ENCODE data around the gene C16orf90.

Gene C16orf90

DNA sequence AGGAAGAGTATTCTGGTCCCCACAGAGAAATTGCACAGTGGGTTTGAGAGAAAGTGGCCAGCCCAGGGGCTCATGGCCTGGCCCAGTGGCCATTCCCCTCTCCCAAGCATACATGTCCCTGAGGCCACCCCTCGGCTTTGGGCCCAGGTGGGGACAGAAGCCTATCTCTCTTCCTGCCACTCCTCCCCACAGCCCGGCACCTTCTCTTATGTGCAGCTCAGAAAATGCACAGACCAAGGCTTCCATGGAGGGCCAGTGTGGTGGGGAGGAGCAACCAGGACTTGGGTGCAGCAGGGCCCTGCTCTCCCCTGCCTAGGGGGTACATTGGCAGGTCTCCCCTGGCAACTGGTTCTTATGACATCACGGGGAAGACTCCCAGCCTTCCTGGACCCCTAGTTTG lies at the start of gene C16orf90:
Gene C16orf90, minus strand, starts transcription at position 314 of the 400 bp plus-strand sequence. Its CDS starts 68 bp downstream, at position 246.
- no peaks in the 10 kb centered on the region for H3K4me1 ChIP-seq (ENCODE audit: control insufficient read depth, insufficient read depth, low read length)

GRCh38 chr16:3542601-3543373 lies 47.5 kb upstream of the C16orf90 start:
- no peaks in the 10 kb centered on the region for H3K27me3 ChIP-seq (ENCODE audit: control insufficient read depth, insufficient read depth, low read length)
- H3K4me1 ChIP-seq (ENCODE audit: control insufficient read depth, insufficient read depth, low read length), result peaks cover 7% of the 10 kb centered on the region; the same call in 1 of the 2 replicates
- H3K9ac ChIP-seq (ENCODE audit: low read length), result no peak overlapping the region
- H3K9me3 ChIP-seq (ENCODE audit: control insufficient read depth, insufficient read depth, low read depth, low read length), result no peaks in the 10 kb centered on the region
- no peak overlapping the region for H3K27ac ChIP-seq (ENCODE audit: low read depth, low read length)
- H3K4me3 ChIP-seq (ENCODE audit: low read depth, low read length), result no peak overlapping the region
- peaks cover 12% of the 10 kb centered on the region for H3K36me3 ChIP-seq (ENCODE audit: control insufficient read depth, insufficient read depth, low read length)

More for the DNA sequence above, at the start of gene C16orf90:
- H3K27me3 ChIP-seq (ENCODE audit: control insufficient read depth, insufficient read depth, low read length), result no peaks in the 10 kb centered on the region
- H3K27ac ChIP-seq (ENCODE audit: low read depth, low read length), result no peak within 1 kb of the TSS
- no peaks in the 10 kb centered on the region for H3K9me3 ChIP-seq (ENCODE audit: control insufficient read depth, insufficient read depth, low read depth, low read length)
- H3K4me3 ChIP-seq (ENCODE audit: low read depth, low read length), result no peak within 1 kb of the TSS
- H3K36me3 ChIP-seq (ENCODE audit: control insufficient read depth, insufficient read depth, low read length), result no peaks in the 10 kb centered on the region
- no peak within 1 kb of the TSS for H3K9ac ChIP-seq (ENCODE audit: low read length)

DNA sequence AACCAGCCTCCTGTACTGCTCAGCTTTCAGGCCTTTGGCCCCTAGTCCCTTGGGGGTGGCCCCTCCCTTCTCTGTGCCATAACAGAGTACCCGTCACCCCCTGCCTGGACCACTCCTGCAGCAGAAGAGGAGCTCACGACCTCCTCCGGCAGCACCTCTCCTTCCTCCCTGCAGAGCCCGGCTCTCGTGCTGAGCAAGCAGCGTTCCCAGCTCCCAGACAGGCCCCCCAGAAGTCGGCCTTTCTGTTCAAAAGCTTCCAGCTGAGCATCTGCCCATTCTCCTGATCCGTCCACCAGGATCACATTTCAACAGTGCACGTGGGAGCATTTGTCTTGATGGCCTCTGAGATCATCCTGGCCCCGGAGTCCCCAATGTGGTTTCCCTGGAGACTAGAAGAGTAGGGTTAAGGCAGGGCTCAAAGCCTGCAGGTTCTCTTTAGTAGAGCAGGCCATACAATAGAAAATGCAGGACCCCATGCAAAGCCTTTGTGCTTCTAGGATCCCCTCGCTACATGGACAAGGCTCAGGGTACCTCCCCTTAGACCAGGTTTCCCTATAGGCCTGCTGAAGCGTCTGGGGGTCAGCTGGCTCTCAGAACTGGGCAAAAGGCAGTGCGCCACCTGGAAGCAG lies 46.4 kb upstream of the C16orf90 start:
- Histone ChIP-seq H3K4me3 (ENCODE audit: low read depth, low read length) (no peak overlapping the region), H3K9ac (ENCODE audit: low read length) (no peak overlapping the region), H3K4me1 (ENCODE audit: control insufficient read depth, insufficient read depth, low read length) (peaks cover 7% of the 10 kb centered on the region; the same call in 1 of the 2 replicates), H3K9me3 (ENCODE audit: control insufficient read depth, insufficient read depth, low read depth, low read length) (no peaks in the 10 kb centered on the region), H3K27me3 (ENCODE audit: control insufficient read depth, insufficient read depth, low read length) (no peaks in the 10 kb centered on the region), H3K27ac (ENCODE audit: low read depth, low read length) (no peak overlapping the region), H3K36me3 (ENCODE audit: control insufficient read depth, insufficient read depth, low read length) (peaks cover 16% of the 10 kb centered on the region)

DNA sequence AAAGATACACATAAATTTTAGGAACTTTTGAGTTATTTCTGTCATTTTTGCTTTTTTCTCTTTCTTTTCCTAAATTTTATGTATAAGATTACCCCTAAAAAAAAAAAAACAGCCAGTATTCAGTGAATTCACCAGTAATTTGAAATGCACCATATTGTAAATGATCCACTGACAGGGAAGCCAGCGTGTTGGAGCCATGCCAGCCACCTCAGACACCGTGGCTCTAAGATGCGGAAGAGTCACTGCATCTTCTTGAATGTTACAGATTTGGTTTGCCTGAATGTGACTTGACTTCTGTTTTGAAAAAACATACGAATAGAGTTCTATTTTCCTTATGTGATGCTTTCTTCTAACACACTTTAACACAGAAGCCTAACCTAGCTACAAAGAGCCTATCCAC lies 42.9 kb upstream of the C16orf90 start:
- Histone ChIP-seq H3K9me3 (ENCODE audit: control insufficient read depth, insufficient read depth, low read depth, low read length) (no peaks in the 10 kb centered on the region), H3K27ac (ENCODE audit: low read depth, low read length) (no peak overlapping the region), H3K9ac (ENCODE audit: low read length) (no peak overlapping the region), H3K4me3 (ENCODE audit: low read depth, low read length) (no peak overlapping the region), H3K27me3 (ENCODE audit: control insufficient read depth, insufficient read depth, low read length) (no peaks in the 10 kb centered on the region), H3K36me3 (ENCODE audit: control insufficient read depth, insufficient read depth, low read length) (peaks cover 36% of the 10 kb centered on the region), H3K4me1 (ENCODE audit: control insufficient read depth, insufficient read depth, low read length) (peaks cover 6% of the 10 kb centered on the region; the same call in 1 of the 2 replicates)

DNA sequence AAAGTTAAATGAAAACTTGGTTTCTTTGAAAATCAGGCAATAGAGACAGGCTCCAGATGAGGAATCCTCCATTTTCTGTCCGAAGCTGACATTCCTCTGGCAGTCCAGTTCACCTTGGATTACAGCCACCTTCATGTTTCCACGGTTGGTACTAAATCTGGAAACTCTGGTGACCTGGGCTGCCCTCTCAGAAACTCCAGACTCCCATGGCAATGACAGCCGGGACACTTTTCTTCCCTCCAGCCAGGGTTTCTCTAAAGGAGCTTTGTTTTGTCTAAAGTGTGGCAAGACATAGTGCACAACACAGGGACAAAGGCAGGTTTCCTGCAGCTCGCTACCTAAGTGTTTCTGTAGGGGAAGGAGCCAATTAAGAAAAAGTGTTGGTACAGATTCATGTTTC lies 41.6 kb upstream of the C16orf90 start:
- no peaks in the 10 kb centered on the region for H3K9me3 ChIP-seq (ENCODE audit: control insufficient read depth, insufficient read depth, low read depth, low read length)
- H3K27ac ChIP-seq (ENCODE audit: low read depth, low read length), result no peak overlapping the region

GRCh38 chr16:3536271-3536731 lies 41.0 kb upstream of the C16orf90 start:
- peaks cover 48% of the 10 kb centered on the region for H3K36me3 ChIP-seq (ENCODE audit: control insufficient read depth, insufficient read depth, low read length)
- H3K9me3 ChIP-seq (ENCODE audit: control insufficient read depth, insufficient read depth, low read depth, low read length), result no peaks in the 10 kb centered on the region
- no peak overlapping the region for H3K4me3 ChIP-seq (ENCODE audit: low read depth, low read length)
- no peaks in the 10 kb centered on the region for H3K27me3 ChIP-seq (ENCODE audit: control insufficient read depth, insufficient read depth, low read length)
- H3K27ac ChIP-seq (ENCODE audit: low read depth, low read length), result no peak overlapping the region
- no peak overlapping the region for H3K9ac ChIP-seq (ENCODE audit: low read length)
- no peaks in the 10 kb centered on the region for H3K4me1 ChIP-seq (ENCODE audit: control insufficient read depth, insufficient read depth, low read length)

More for the DNA sequence above, 41.6 kb upstream of the C16orf90 start:
- Histone ChIP-seq H3K27me3 (ENCODE audit: control insufficient read depth, insufficient read depth, low read length) (no peaks in the 10 kb centered on the region), H3K4me3 (ENCODE audit: low read depth, low read length) (no peak overlapping the region), H3K9ac (ENCODE audit: low read length) (no peak overlapping the region), H3K4me1 (ENCODE audit: control insufficient read depth, insufficient read depth, low read length) (no peaks in the 10 kb centered on the region), H3K36me3 (ENCODE audit: control insufficient read depth, insufficient read depth, low read length) (peaks cover 46% of the 10 kb centered on the region)

GRCh38 chr16:3534126-3534525 lies 38.8 kb upstream of the C16orf90 start:
- Histone ChIP-seq H3K4me1 (ENCODE audit: control insufficient read depth, insufficient read depth, low read length) (no peaks in the 10 kb centered on the region), H3K27ac (ENCODE audit: low read depth, low read length) (no peak overlapping the region), H3K27me3 (ENCODE audit: control insufficient read depth, insufficient read depth, low read length) (no peaks in the 10 kb centered on the region), H3K36me3 (ENCODE audit: control insufficient read depth, insufficient read depth, low read length) (peaks cover 52% of the 10 kb centered on the region), H3K9ac (ENCODE audit: low read length) (no peak overlapping the region), H3K9me3 (ENCODE audit: control insufficient read depth, insufficient read depth, low read depth, low read length) (no peaks in the 10 kb centered on the region), H3K4me3 (ENCODE audit: low read depth, low read length) (no peak overlapping the region)

GRCh38 chr16:3532741-3533140 lies 37.5 kb upstream of the C16orf90 start:
- Histone ChIP-seq H3K27ac (ENCODE audit: low read depth, low read length) (no peak overlapping the region), H3K9ac (ENCODE audit: low read length) (no peak overlapping the region), H3K4me1 (ENCODE audit: control insufficient read depth, insufficient read depth, low read length) (no peaks in the 10 kb centered on the region), H3K36me3 (ENCODE audit: control insufficient read depth, insufficient read depth, low read length) (peaks cover 58% of the 10 kb centered on the region), H3K9me3 (ENCODE audit: control insufficient read depth, insufficient read depth, low read depth, low read length) (no peaks in the 10 kb centered on the region), H3K4me3 (ENCODE audit: low read depth, low read length) (no peak overlapping the region), H3K27me3 (ENCODE audit: control insufficient read depth, insufficient read depth, low read length) (no peaks in the 10 kb centered on the region)

GRCh38 chr16:3530371-3530914 lies 35.2 kb upstream of the C16orf90 start:
- Histone ChIP-seq H3K36me3 (ENCODE audit: control insufficient read depth, insufficient read depth, low read length) (peaks cover 52% of the 10 kb centered on the region), H3K27ac (ENCODE audit: low read depth, low read length) (no peak overlapping the region), H3K9ac (ENCODE audit: low read length) (no peak overlapping the region), H3K9me3 (ENCODE audit: control insufficient read depth, insufficient read depth, low read depth, low read length) (no peaks in the 10 kb centered on the region), H3K4me3 (ENCODE audit: low read depth, low read length) (no peak overlapping the region), H3K27me3 (ENCODE audit: control insufficient read depth, insufficient read depth, low read length) (no peaks in the 10 kb centered on the region), H3K4me1 (ENCODE audit: control insufficient read depth, insufficient read depth, low read length) (no peaks in the 10 kb centered on the region)

DNA sequence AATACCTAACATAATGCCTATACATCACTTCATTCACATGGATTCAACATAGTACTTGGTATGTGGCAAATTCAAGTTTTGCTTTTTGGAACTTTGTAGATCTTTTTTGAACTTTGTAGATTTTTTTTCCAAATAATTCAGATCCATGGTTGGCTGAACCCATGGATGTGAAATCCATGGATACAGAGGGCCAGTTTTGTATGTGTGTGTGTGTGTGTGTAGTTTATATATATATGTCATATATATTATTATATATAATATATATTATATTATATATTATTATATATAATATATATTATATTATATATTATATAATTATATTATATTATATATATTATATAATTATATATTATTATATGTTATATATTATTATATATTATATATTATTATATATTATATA lies 33.9 kb upstream of the C16orf90 start:
- Histone ChIP-seq H3K36me3 (ENCODE audit: control insufficient read depth, insufficient read depth, low read length) (peaks cover 54% of the 10 kb centered on the region), H3K4me1 (ENCODE audit: control insufficient read depth, insufficient read depth, low read length) (no peaks in the 10 kb centered on the region), H3K27ac (ENCODE audit: low read depth, low read length) (no peak overlapping the region), H3K9me3 (ENCODE audit: control insufficient read depth, insufficient read depth, low read depth, low read length) (no peaks in the 10 kb centered on the region), H3K4me3 (ENCODE audit: low read depth, low read length) (no peak overlapping the region), H3K27me3 (ENCODE audit: control insufficient read depth, insufficient read depth, low read length) (no peaks in the 10 kb centered on the region), H3K9ac (ENCODE audit: low read length) (no peak overlapping the region)

DNA sequence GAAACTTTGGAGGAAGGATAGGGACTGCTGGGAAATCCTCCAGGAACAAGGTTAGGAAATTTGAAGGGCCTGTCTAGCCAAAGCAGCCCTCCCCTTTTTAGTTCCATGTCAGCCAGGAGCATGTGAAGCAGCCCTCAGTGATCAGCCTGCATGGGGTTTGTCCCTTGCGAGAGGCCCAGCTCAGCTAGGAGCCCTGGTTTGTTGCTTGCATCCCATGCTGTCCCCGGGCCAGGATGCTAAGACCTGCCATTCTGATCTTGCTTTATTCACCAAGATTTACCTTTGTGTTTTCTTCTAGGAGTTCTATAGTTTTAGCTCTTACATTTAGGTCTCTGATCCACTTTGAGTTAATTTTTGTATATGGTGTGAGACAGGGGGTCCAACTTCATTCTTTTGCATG lies 33.1 kb upstream of the C16orf90 start:
- H3K9ac ChIP-seq (ENCODE audit: low read length), result no peak overlapping the region
- H3K4me1 ChIP-seq (ENCODE audit: control insufficient read depth, insufficient read depth, low read length), result no peaks in the 10 kb centered on the region
- no peaks in the 10 kb centered on the region for H3K27me3 ChIP-seq (ENCODE audit: control insufficient read depth, insufficient read depth, low read length)
- no peak overlapping the region for H3K4me3 ChIP-seq (ENCODE audit: low read depth, low read length)
- peaks cover 56% of the 10 kb centered on the region for H3K36me3 ChIP-seq (ENCODE audit: control insufficient read depth, insufficient read depth, low read length)
- H3K27ac ChIP-seq (ENCODE audit: low read depth, low read length), result no peak overlapping the region
- H3K9me3 ChIP-seq (ENCODE audit: control insufficient read depth, insufficient read depth, low read depth, low read length), result no peaks in the 10 kb centered on the region
